ACC112 (cell line): ENCODE results near the gene MYO3A.

Experiments used
- H2AFZ ChIP-seq: fragments of 200-600 bp; sonication (generic); one replicate; pipeline ENCODE4 v1.6.0; 2017; ENCODE audit warnings: antibody characterized with exemption, low read length; ENCODE audit not compliant: unreplicated experiment
- H3K27ac ChIP-seq: fragments of 200-600 bp; sonication (generic); 2 replicates; pipeline ENCODE4 v1.5.1; 2014; ENCODE audit warnings: low read depth, mild to moderate bottlenecking, antibody characterized with exemption, low read length, moderate library complexity
- H3K27me3 ChIP-seq: fragments of 200-600 bp; sonication (generic); 2 replicates; pipeline ENCODE4 v1.6.1; 2014; ENCODE audit warnings: mild to moderate bottlenecking, antibody characterized with exemption, low read length, moderate library complexity, mixed read lengths; ENCODE audit not compliant: insufficient read depth
- H3K36me3 ChIP-seq: fragments of 200-600 bp; sonication (generic); 2 replicates; pipeline ENCODE4 v1.6.1; 2016; ENCODE audit warnings: mild to moderate bottlenecking, antibody characterized with exemption, low read length, moderate library complexity, mixed read lengths; ENCODE audit not compliant: insufficient read depth
- H3K4me1 ChIP-seq: fragments of 200-600 bp; sonication (generic); one replicate; pipeline ENCODE4 v1.6.1; 2016; ENCODE audit warnings: low read length, mixed read lengths; ENCODE audit not compliant: insufficient read depth, unreplicated experiment, control insufficient read depth
- H3K4me3 ChIP-seq: fragments of 200-600 bp; sonication (generic); 2 replicates; pipeline ENCODE4 v1.5.1; 2014; ENCODE audit warnings: mild to moderate bottlenecking, low read depth, low read length
- H3K79me2 ChIP-seq: fragments of 200-600 bp; sonication (generic); one replicate; pipeline ENCODE4 v1.6.0; 2016; ENCODE audit warnings: low read length; ENCODE audit not compliant: control insufficient read depth, unreplicated experiment, insufficient read depth

MYO3A gene

GRCh38 chr10:25933653-25934608, at the start of gene MYO3A:
Gene MYO3A (plus strand): TSS chr10:25934229. CDS start chr10:25952111, 17,882 bp downstream.
- Histone ChIP-seq H3K4me3 (no peak within 1 kb of the TSS), H3K79me2 (no peaks in the 10 kb centered on the region), H2AFZ (no peak within 1 kb of the TSS), H3K27me3 (peaks cover 16% of the 10 kb centered on the region; the same call in 1 of the 2 replicates), H3K4me1 (no peaks in the 10 kb centered on the region), H3K27ac (no peak within 1 kb of the TSS), H3K36me3 (no peaks in the 10 kb centered on the region)

GRCh38 chr10:25888627-25889026, 45.4 kb upstream of the MYO3A start:
- Histone ChIP-seq H3K27ac (no peak overlapping the region), H3K36me3 (no peaks in the 10 kb centered on the region), H3K27me3 (no peaks in the 10 kb centered on the region), H2AFZ (no peak overlapping the region), H3K79me2 (no peaks in the 10 kb centered on the region), H3K4me3 (no peak overlapping the region), H3K4me1 (no peaks in the 10 kb centered on the region)

- Histone ChIP-seq H3K27me3 (no peaks in the 10 kb centered on the region), H3K36me3 (no peaks in the 10 kb centered on the region), H3K79me2 (no peaks in the 10 kb centered on the region), H3K27ac (no peak overlapping the region), H2AFZ (no peak overlapping the region), H3K4me1 (no peaks in the 10 kb centered on the region), H3K4me3 (no peak overlapping the region)
Measured at GRCh38 chr10:25890995-25891394, 43.0 kb upstream of the MYO3A start.

GRCh38 chr10:25895856-25896255, 38.2 kb upstream of the MYO3A start:
- Histone ChIP-seq H2AFZ (no peak overlapping the region), H3K36me3 (no peaks in the 10 kb centered on the region), H3K27ac (no peak overlapping the region), H3K4me3 (no peak overlapping the region), H3K4me1 (no peaks in the 10 kb centered on the region), H3K79me2 (no peaks in the 10 kb centered on the region), H3K27me3 (no peaks in the 10 kb centered on the region)

- Histone ChIP-seq H3K27me3 (no peaks in the 10 kb centered on the region), H3K4me3 (no peak overlapping the region), H3K36me3 (no peaks in the 10 kb centered on the region), H3K4me1 (no peaks in the 10 kb centered on the region), H3K27ac (no peak overlapping the region), H2AFZ (no peak overlapping the region), H3K79me2 (no peaks in the 10 kb centered on the region)
Measured at GRCh38 chr10:25896421-25896820, 37.6 kb upstream of the MYO3A start.

GRCh38 chr10:25899304-25899703, 34.7 kb upstream of the MYO3A start:
- Histone ChIP-seq H3K4me1 (no peaks in the 10 kb centered on the region), H3K4me3 (no peak overlapping the region), H3K36me3 (no peaks in the 10 kb centered on the region), H3K27ac (no peak overlapping the region), H3K27me3 (no peaks in the 10 kb centered on the region), H3K79me2 (no peaks in the 10 kb centered on the region), H2AFZ (no peak overlapping the region)

- Histone ChIP-seq H2AFZ (no peak overlapping the region), H3K4me3 (no peak overlapping the region), H3K27ac (no peak overlapping the region), H3K4me1 (no peaks in the 10 kb centered on the region), H3K79me2 (no peaks in the 10 kb centered on the region), H3K27me3 (no peaks in the 10 kb centered on the region), H3K36me3 (no peaks in the 10 kb centered on the region)
Measured at GRCh38 chr10:25901199-25901598, 32.8 kb upstream of the MYO3A start.

- H3K27ac ChIP-seq: no peak overlapping the region
- H3K79me2 ChIP-seq: no peaks in the 10 kb centered on the region
- no peak overlapping the region for H3K4me3 ChIP-seq
- no peaks in the 10 kb centered on the region for H3K4me1 ChIP-seq
- no peaks in the 10 kb centered on the region for H3K27me3 ChIP-seq
- no peak overlapping the region for H2AFZ ChIP-seq
- H3K36me3 ChIP-seq: no peaks in the 10 kb centered on the region
Measured at GRCh38 chr10:25902002-25902401, 32.0 kb upstream of the MYO3A start.

- Histone ChIP-seq H3K36me3 (no peaks in the 10 kb centered on the region), H3K4me3 (no peak overlapping the region), H3K27me3 (no peaks in the 10 kb centered on the region), H2AFZ (no peak overlapping the region), H3K27ac (no peak overlapping the region), H3K79me2 (no peaks in the 10 kb centered on the region), H3K4me1 (no peaks in the 10 kb centered on the region)
Measured at GRCh38 chr10:25907261-25907660, 26.8 kb upstream of the MYO3A start.

- Histone ChIP-seq H3K36me3 (no peaks in the 10 kb centered on the region), H2AFZ (no peak overlapping the region), H3K79me2 (no peaks in the 10 kb centered on the region), H3K4me3 (no peak overlapping the region), H3K27me3 (no peaks in the 10 kb centered on the region), H3K27ac (no peak overlapping the region), H3K4me1 (no peaks in the 10 kb centered on the region)
Measured at GRCh38 chr10:25912866-25913265, 21.2 kb upstream of the MYO3A start.

GRCh38 chr10:25914776-25915175, 19.3 kb upstream of the MYO3A start:
- Histone ChIP-seq H3K4me1 (no peaks in the 10 kb centered on the region), H3K4me3 (no peak overlapping the region), H3K27me3 (no peaks in the 10 kb centered on the region)

More at GRCh38 chr10:25914776-25915175, 19.3 kb upstream of the MYO3A start:
- Histone ChIP-seq H3K27ac (no peak overlapping the region), H2AFZ (no peak overlapping the region), H3K36me3 (no peaks in the 10 kb centered on the region), H3K79me2 (no peaks in the 10 kb centered on the region)
